ENCODE results near the gene GNPTAB.
A peak's percentile ranks its signal among the peaks of the same experiment; 100 is the strongest.

The GNPTAB gene

DNA sequence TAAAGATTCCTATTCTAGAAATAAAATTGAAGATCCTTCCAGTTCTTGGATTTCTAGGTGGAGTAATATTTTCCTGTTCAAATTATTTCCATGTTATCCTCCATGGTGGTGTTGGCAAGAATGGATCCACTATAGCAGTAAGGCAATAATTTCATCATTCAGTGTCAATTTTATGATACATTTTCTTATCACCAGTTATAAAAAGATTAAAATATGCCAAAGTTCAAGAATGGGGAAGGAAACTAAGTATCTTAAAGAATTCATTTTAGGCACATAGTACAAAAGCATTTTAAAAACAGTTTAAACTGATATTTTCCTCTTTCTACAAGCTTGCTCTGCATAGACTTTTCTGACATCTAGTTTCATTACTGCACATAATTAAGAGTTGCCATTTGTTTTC is 110.6 kb downstream of the GNPTAB start:
- no peak for ATAC-seq
- Mint-ChIP-seq H3K27ac (peak overlapping the region in 1 of 2 donors; percentile 36), H3K9me3 (no peaks in the 10 kb centered on the region), H3K4me3 (no peak overlapping the region), H3K27me3 (no peaks in the 10 kb centered on the region), H3K4me1 (peaks cover 4% of the 10 kb centered on the region)
- DNase-seq: no peak

DNA sequence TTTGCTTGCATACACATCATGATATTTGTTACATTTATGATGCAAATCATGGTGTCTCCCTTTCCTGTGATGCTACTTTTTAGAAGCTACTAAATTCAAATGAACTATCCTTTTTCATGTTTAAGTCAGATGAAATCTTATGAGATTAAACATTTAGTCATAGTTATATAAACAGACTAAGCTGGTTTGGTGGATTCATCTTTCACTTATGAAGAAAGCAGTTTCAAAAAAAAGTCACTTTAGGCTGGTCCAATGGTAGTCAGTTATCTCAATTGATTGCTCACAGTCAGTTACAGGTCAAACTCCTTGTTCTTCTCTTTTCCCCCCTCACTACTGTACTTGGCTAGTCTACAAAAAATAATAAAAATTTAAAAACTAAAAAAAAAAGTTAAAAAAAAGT is 111.2 kb downstream of the GNPTAB start:
- H3K27me3 Mint-ChIP-seq: no peaks in the 10 kb centered on the region
- H3K4me3 Mint-ChIP-seq: no peak overlapping the region
- ATAC-seq: no peak
- H3K9me3 Mint-ChIP-seq: no peaks in the 10 kb centered on the region
- H3K27ac Mint-ChIP-seq: no peak overlapping the region
- peaks cover 4% of the 10 kb centered on the region for H3K4me1 Mint-ChIP-seq
- no peak for DNase-seq

GRCh38 chr12:101714877-101715444 is 115.8 kb downstream of the GNPTAB start:
- Mint-ChIP-seq H3K4me1 (peaks cover 7% of the 10 kb centered on the region), H3K27ac (no peak overlapping the region)

GRCh38 chr12:101713930-101714329 is 116.8 kb downstream of the GNPTAB start:
- Mint-ChIP-seq H3K4me3 (no peak overlapping the region), H3K9me3 (no peaks in the 10 kb centered on the region), H3K27me3 (no peaks in the 10 kb centered on the region), H3K4me1 (peaks cover 17% of the 10 kb centered on the region), H3K27ac (no peak overlapping the region)
- no peak for ATAC-seq
- DNase-seq: no peak

More at GRCh38 chr12:101714877-101715444, 115.8 kb downstream of the GNPTAB start:
- Mint-ChIP-seq H3K27me3 (no peaks in the 10 kb centered on the region), H3K4me3 (no peak overlapping the region), H3K9me3 (no peaks in the 10 kb centered on the region)
- DNase-seq: no peak
- no peak for ATAC-seq

GRCh38 chr12:101713059-101713682 is 117.6 kb downstream of the GNPTAB start:
- Mint-ChIP-seq H3K4me3 (no peak overlapping the region), H3K27ac (no peak overlapping the region), H3K4me1 (peaks cover 17% of the 10 kb centered on the region), H3K27me3 (no peaks in the 10 kb centered on the region), H3K9me3 (no peaks in the 10 kb centered on the region)
- ATAC-seq (no peak), DNase-seq (no peak)

- H3K9me3 Mint-ChIP-seq: no peaks in the 10 kb centered on the region
- DNase-seq (no peak), ATAC-seq (no peak)
- H3K4me1 Mint-ChIP-seq: peaks cover 17% of the 10 kb centered on the region
- H3K27ac Mint-ChIP-seq: no peak overlapping the region
- no peak overlapping the region for H3K4me3 Mint-ChIP-seq
- H3K27me3 Mint-ChIP-seq: no peaks in the 10 kb centered on the region
These were observed 120.5 kb downstream of the GNPTAB start for GRCh38 chr12:101710288-101710687.

GRCh38 chr12:101707131-101707782 is 123.5 kb downstream of the GNPTAB start:
- DNase-seq (no peak), ATAC-seq (no peak)
- Mint-ChIP-seq H3K9me3 (no peaks in the 10 kb centered on the region), H3K4me3 (no peak overlapping the region), H3K4me1 (peaks cover 28% of the 10 kb centered on the region), H3K27me3 (no peaks in the 10 kb centered on the region), H3K27ac (no peak overlapping the region)

DNA sequence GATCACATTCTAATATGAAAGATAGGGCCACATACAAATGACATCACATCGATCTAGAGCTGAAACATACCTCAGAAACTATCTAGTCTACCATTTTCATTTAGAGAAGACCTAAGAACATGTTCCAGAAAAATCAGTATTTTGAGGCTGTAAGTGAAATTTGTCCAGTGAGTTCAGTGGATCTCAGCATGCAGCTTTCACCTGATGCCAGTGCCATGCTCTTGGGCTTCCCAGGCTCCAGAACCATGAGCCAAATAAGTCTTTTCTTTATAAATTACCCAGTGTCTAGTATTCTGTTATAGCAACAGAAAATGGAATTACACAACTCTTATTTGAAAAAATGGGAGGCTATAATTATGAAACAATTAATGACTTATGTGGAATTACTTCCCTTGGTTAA is 124.4 kb downstream of the GNPTAB start:
- Mint-ChIP-seq H3K27me3 (no peaks in the 10 kb centered on the region), H3K4me1 (peaks cover 28% of the 10 kb centered on the region), H3K9me3 (no peaks in the 10 kb centered on the region), H3K4me3 (no peak overlapping the region), H3K27ac (no peak overlapping the region)
- DNase-seq (no peak), ATAC-seq (no peak)

DNA sequence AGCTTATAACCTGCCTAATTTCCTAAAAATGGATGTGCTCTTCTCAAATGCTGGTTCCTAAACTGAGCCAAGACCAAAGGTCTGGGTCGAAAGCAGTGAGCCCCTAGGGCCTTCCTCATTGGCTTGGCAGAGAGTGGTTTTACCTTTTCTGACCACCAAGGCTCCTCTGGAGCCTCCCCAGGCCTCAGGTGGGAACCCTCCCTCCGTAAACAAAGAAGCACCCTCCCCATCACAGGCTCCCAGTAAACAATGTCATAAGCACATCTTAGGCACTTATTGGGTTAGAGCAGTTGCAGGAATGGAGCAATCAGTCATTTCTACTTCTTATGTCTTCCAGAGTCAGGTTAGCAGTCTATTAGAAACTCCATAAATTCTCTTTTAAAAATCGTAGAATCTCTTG is 127.3 kb downstream of the GNPTAB start:
- no peaks in the 10 kb centered on the region for H3K27me3 Mint-ChIP-seq
- no peak overlapping the region for H3K27ac Mint-ChIP-seq
- ATAC-seq: no peak
- H3K9me3 Mint-ChIP-seq: no peaks in the 10 kb centered on the region
- no peak overlapping the region for H3K4me3 Mint-ChIP-seq
- DNase-seq: no peak
- peaks cover 32% of the 10 kb centered on the region for H3K4me1 Mint-ChIP-seq

GRCh38 chr12:101700299-101700820 is 130.4 kb downstream of the GNPTAB start:
- Mint-ChIP-seq H3K4me3 (no peak overlapping the region), H3K4me1 (peaks cover 51% of the 10 kb centered on the region)

DNA sequence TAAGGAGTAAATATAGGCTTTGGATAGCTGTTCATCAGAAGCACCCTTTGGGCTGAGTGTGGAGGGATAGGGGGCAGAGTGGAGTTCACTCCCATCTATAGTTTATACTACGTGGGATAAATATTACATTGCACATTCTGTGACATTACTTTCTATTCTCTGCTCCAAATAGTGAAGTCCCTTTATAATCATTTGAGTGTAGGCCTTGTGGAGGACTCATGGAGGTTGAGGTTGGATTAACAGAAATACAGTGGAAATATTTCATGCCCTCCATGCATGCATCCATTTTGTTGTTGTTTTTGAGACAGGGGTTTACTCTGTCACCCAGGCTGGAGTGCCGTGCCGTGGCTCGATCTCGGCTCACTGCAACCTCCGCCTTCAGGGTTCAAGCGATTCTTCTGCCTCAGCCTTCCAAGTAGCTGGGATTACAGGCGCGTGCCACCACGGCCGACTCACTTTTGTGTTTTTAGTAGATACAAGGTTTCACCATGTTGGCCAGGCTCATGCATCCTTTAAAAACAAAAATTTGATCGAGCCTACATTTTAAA is 131.9 kb downstream of the GNPTAB start:
- peak overlapping the region; percentile 89 to 94 for H3K4me3 Mint-ChIP-seq
- H3K27me3 Mint-ChIP-seq: no peaks in the 10 kb centered on the region
- no peaks in the 10 kb centered on the region for H3K9me3 Mint-ChIP-seq
- peaks cover 54% of the 10 kb centered on the region for H3K4me1 Mint-ChIP-seq
- DNase-seq (peak in 1 of 2 donors; percentile 14), ATAC-seq (no peak)
- H3K27ac Mint-ChIP-seq: peak overlapping the region in 1 of 2 donors; percentile 93

More at GRCh38 chr12:101700299-101700820, 130.4 kb downstream of the GNPTAB start:
- Mint-ChIP-seq H3K27me3 (no peaks in the 10 kb centered on the region), H3K27ac (no peak overlapping the region), H3K9me3 (no peaks in the 10 kb centered on the region)
- DNase-seq (no peak), ATAC-seq (no peak)

DNA sequence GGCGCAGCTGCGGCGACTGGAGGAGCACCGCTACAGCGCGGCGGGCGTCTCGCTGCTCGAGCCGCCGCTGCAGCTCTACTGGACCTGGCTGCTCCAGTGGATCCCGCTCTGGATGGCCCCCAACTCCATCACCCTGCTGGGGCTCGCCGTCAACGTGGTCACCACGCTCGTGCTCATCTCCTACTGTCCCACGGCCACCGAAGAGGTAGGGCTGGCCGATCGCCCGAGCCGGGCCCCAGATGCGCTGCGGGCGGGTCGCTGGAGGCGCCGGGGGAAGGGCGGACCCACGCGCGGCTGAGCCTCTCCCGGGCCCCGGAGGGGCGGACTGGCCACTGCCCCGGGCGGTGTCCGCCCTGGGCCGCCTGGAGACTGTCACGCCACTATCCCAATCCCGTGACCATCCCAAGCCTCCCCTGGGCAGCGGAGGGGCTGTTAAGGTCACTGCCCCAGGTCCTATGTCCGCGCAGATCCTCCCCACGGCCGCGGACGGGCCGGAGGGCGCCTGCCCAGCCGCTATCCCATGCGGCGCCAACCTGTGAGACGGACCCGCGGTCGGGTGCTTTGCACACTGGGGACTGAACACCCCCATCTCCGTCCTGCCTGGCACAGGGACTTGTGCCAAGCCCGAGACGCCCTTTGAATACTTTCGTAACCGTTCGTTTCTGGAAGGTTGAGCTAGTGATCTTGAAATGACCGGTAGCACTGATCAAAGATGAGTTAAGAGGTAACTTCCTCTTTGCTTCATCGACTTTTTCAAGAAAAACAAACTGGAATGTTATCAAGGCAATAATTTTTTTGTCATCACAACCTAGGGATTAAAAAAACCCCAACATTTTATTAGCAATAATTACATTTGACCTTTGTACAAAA is 132.6 kb downstream of the GNPTAB start:
- peak overlapping the region; percentile 89 to 94 for H3K4me3 Mint-ChIP-seq
- peak in 1 of 2 donors; percentile 12 for DNase-seq
- peak overlapping the region; percentile 87 to 93 for H3K27ac Mint-ChIP-seq
- H3K27me3 Mint-ChIP-seq: no peaks in the 10 kb centered on the region
- peaks cover 50% of the 10 kb centered on the region for H3K4me1 Mint-ChIP-seq
- H3K9me3 Mint-ChIP-seq: no peaks in the 10 kb centered on the region
- ATAC-seq: peak; percentile 45

DNA sequence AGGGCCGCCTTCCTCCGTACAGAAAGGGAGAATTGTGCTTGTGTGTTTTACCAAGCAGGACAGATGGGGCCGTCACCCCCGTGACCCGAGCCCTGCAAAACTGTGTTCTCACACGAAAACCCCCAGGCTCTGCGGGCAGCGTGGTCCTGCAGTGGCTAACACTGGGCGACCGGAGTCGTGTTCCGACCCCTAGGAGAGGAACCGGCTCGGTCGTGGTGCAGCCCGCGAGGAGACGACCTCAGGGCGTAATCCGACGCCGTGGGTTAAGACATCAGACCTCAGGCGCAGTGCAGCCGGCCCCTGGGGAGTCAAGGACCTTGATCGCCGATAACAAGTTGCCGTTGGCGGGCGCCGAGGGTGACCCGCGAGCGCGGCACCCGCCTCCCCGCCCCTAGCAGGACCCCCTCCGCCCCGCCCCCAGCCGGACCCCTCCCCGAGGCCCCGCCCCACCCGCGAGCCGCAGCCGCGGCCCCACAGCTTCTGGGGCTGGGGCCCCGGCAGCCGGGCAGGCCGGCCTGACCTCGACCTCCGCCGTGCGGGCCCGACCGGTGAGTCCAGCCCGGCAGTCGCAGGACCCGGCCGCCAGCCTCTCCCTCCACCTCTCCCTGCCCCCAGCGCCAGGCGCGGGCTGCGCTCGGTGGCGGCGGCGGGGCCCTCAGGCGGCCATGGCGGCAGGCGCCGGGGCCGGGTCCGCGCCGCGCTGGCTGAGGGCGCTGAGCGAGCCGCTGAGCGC is 133.4 kb downstream of the GNPTAB start, which contains the start of gene CHPT1:
Gene CHPT1, plus strand, starts transcription at position 444 of the 733 bp plus-strand sequence. Its CDS starts 222 bp downstream, at position 666.
- DNase-seq (peak; percentile 64 to 71), ATAC-seq (peak; percentile 79)
- peaks cover 43% of the 10 kb centered on the region for H3K4me1 Mint-ChIP-seq
- no peaks in the 10 kb centered on the region for H3K27me3 Mint-ChIP-seq
- no peaks in the 10 kb centered on the region for H3K9me3 Mint-ChIP-seq
- peak within 1 kb of the TSS; percentile 89 to 94 for H3K4me3 Mint-ChIP-seq
- peak within 1 kb of the TSS; percentile 88 to 93 for H3K27ac Mint-ChIP-seq
